Psoas muscle (tissue), 8 donors: ENCODE data around the gene SUCO. TPM values are rescaled to one million over a fixed set of nuclear protein-coding genes. Genes with fewer than 3 reads are reported as not detected.

Experiments used
- ATAC-seq, 4 donors: fragments of 200-7000 bp; cut with Tn5 transposase; one replicate each; pipeline ENCODE4 v1.9.1; 2020; ENCODE audit warnings: moderate library complexity in 3 of 4, mild to moderate bottlenecking in 2 of 4
- DNase-seq, 2 donors: peaks; one replicate each; pipeline ENCODE4 v3.0.0-alpha.2; 2020
- H3K27ac ChIP-seq: fragments of 200-600 bp; one replicate; pipeline ENCODE4 v1.8.0; 2022
- H3K27me3 ChIP-seq, 3 donors: fragments of 200-600 bp in 1 of 3; one replicate each; pipeline versions ENCODE4 v1.6.1 to v1.8.0; 2013 to 2022; ENCODE audit warnings: low read length in 2 of 3, mild to moderate bottlenecking in 2 of 3, moderate library complexity in 1 of 3; ENCODE audit not compliant: insufficient read depth in 3 of 3
- H3K36me3 ChIP-seq, 2 donors: fragments of 200-600 bp in 1 of 2; one replicate each; pipeline versions ENCODE4 v1.6.1 to v1.8.0; 2013 to 2022; ENCODE audit warnings: low read depth in 1 of 2, mild to moderate bottlenecking in 1 of 2, moderate library complexity in 1 of 2; ENCODE audit not compliant: insufficient read depth in 1 of 2
- H3K4me1 ChIP-seq: fragments of 200-600 bp; one replicate; pipeline ENCODE4 v1.8.0; 2022
- H3K4me3 ChIP-seq: fragments of 200-600 bp; one replicate; pipeline ENCODE4 v1.8.0; 2022; ENCODE audit warnings: mild to moderate bottlenecking
- H3K9me3 ChIP-seq: fragments of 200-600 bp; one replicate; pipeline ENCODE4 v1.8.0; 2022
- WGBS, 3 donors: extraction: QIAGEN DNeasy Blood & Tissue Kit; methylation state at CpG; one replicate each; pipeline versions ENCODE4 v1.1.6 to v1.1.7; 2013; 5-methylcytosine and 5-hydroxymethylcytosine counted together
- intact Hi-C, 2 donors: fragments of 100-400 bp; cut with DNase I; formaldehyde crosslinking; loops; one replicate each; pipeline versions ENCODE4 v1.11.0 to v1.14.2; 2022
- polyA plus RNA-seq, 3 donors: library from polyadenylated mRNA; stranded (reverse); fragments of 200-250 nt; gene quantifications; one replicate each; pipeline ENCODE4 v1.2.3, GENCODE V29; 2013
- total RNA-seq, 4 donors: library from RNA; stranded (reverse); fragmentation: NEBNext Ultra II Directional in 2 of 4; extraction: Animal tissue kit (Norgen Biotek cat#: 25700) in 2 of 4; gene quantifications; one replicate each; pipeline versions ENCODE4 v1.2.1 to v1.2.4, GENCODE V29; 2021 to 2023
- TF ChIP-seq, protein P1 (sequence below): fragments of 200-600 bp; IDR thresholded peaks from one replicate; pipeline ENCODE4 v1.8.0; 2022; ENCODE audit warnings: antibody characterized with exemption
- donor health status: healthy with polysubstance abuse.
- donor health status: DM: no; HTN: no; CAD: no; lungs with moderate emphysema.
- donor health status: Bipolar disorder and iron deficiency.
- donor health status: healthy.
- donor health status: DM: yes; HTN: yes; CAD: no.
- donor health status: DM: no; HTN: no; CAD: no.
- donor health status: DM: no; HTN: no; CAD: no.
- donor health status: DM: yes; HTN: yes; CAD: no.

SUCO gene
- total and polyA plus RNA-seq, 7 donors = 2.6 to 8.2 (median 6.2) TPM

DNA sequence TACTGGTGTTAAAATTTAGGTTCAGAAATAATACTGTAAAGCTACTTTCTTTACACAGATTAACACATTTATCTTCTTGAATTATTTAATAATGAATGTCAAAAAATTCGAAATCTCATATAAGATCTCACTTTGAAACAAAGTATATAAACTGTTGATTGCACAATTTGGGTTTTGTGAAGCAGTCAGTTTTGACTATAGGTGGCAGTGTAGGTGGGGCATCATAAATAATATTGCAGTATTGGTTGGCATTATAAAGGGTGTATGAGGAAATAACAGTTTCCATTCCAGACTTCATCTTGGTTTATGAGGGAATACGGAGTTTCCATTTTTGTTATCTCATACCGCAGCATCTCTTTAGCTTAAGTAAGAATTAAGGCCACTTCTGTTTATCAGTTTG, 49.9 kb downstream of the SUCO start:
- Histone ChIP-seq H3K36me3 (peaks cover 0 to 52% of the 10 kb centered on the region in 2 donors), H3K4me1 (no peaks in the 10 kb centered on the region), H3K27ac (no peak overlapping the region), H3K27me3 (no peaks in the 10 kb centered on the region), H3K9me3 (no peaks in the 10 kb centered on the region), H3K4me3 (no peak overlapping the region)
- ATAC-seq = no peak
- intact Hi-C loops = no loop called here
- TF ChIP-seq, protein P1, sequence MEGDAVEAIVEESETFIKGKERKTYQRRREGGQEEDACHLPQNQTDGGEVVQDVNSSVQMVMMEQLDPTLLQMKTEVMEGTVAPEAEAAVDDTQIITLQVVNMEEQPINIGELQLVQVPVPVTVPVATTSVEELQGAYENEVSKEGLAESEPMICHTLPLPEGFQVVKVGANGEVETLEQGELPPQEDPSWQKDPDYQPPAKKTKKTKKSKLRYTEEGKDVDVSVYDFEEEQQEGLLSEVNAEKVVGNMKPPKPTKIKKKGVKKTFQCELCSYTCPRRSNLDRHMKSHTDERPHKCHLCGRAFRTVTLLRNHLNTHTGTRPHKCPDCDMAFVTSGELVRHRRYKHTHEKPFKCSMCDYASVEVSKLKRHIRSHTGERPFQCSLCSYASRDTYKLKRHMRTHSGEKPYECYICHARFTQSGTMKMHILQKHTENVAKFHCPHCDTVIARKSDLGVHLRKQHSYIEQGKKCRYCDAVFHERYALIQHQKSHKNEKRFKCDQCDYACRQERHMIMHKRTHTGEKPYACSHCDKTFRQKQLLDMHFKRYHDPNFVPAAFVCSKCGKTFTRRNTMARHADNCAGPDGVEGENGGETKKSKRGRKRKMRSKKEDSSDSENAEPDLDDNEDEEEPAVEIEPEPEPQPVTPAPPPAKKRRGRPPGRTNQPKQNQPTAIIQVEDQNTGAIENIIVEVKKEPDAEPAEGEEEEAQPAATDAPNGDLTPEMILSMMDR = no peak
- 94 to 97% (median 96%) methylated on average over 3 of the region's 3 CpGs for WGBS, 3 donors
- DNase-seq = no peak

DNA sequence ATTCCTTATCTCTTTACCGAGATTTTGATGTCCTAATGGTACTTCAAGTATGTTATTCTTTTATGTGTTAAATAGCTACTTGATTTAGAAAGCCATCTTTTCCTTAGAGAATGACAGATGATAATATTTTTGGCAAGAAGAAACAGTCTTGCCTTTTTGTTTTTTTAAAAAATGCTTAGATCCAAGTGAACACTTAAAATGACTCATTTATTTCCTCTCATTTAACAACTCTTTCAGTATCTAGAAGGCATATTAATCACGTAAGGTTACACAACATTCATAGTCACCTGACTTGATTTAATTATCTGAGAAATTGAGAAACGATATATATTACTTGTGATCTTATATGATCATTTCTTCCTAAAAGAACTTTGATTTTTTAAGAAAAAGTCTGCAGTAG, 52.4 kb downstream of the SUCO start:
- H3K36me3 ChIP-seq = peaks cover 4 to 58% of the 10 kb centered on the region in 2 donors
- DNase-seq = no peak
- H3K9me3 ChIP-seq = no peaks in the 10 kb centered on the region
- intact Hi-C loops = no loop called here
- TF ChIP-seq, protein P1 = no peak
- no peak overlapping the region for H3K4me3 ChIP-seq
- 74 to 78% (median 75%) methylated on average over 3 of the region's 3 CpGs for WGBS, 3 donors
- no peaks in the 10 kb centered on the region for H3K4me1 ChIP-seq
- no peak for ATAC-seq
- no peak overlapping the region for H3K27ac ChIP-seq
- H3K27me3 ChIP-seq = no peaks in the 10 kb centered on the region

DNA sequence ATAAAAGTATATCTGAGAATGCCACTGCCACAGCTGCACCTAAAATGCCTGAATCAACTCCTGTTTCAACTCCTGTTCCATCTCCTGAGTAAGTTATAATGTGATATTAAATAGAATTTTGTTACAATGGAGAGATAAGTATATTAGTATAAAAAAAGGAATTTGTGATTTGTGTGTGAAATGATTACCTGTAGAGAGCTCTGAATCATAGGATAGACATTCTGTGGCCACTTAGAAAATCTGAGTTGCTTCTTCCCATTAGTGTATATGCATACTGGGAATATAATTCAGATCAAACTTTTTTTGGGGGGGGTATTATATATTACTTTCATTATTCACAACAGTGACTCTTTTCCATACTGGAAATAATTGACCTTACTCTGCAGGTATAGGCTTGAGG, 52.9 kb downstream of the SUCO start:
- TF ChIP-seq, protein P1 = no peak
- intact Hi-C loops = no loop called here
- H3K27me3 ChIP-seq = no peaks in the 10 kb centered on the region
- peaks cover 7 to 59% of the 10 kb centered on the region in 2 donors for H3K36me3 ChIP-seq
- no peaks in the 10 kb centered on the region for H3K9me3 ChIP-seq
- no peaks in the 10 kb centered on the region for H3K4me1 ChIP-seq
- H3K27ac ChIP-seq = no peak overlapping the region
- H3K4me3 ChIP-seq = no peak overlapping the region
- DNase-seq = no peak
- ATAC-seq = no peak

DNA sequence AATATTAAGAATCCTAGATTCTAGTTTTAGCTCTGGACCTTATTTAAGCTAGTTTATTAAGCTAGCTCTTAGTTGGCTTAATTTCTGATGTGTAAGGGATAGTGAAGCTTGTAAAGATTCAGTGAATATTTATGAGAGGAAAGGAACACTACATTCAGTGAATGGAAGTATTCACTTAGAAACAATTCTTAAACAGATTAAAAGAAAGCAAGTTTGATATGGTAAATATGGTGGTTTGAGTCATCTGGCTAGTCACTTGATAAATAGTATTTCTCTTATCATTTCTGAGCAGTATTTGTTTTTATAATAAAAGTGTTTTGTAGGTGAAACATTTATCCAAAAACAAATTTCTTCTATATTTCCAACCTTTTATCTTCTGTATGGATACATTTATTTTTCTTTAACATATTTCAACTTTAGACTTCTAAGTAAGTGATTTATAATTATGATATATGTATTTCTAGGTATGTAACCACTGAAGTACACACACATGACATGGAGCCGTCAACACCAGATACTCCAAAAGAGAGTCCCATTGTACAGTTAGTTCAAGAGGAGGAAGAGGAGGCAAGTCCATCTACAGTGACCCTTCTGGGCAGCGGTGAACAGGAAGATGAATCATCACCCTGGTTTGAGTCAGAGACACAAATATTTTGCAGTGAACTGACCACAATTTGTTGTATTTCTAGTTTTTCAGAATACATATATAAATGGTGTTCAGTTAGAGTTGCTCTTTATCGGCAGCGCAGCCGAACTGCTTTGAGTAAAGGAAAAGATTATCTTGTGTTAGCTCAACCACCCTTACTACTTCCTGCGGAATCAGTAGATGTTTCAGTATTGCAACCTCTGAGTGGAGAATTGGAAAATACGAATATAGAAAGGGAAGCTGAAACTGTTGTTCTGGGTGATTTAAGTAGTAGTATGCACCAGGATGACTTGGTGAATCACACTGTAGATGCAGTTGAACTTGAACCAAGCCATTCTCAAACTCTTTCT, 55.6 kb downstream of the SUCO start:
- Histone ChIP-seq H3K27me3 (no peaks in the 10 kb centered on the region), H3K4me3 (no peak overlapping the region), H3K36me3 (peaks cover 7 to 54% of the 10 kb centered on the region in 2 donors), H3K27ac (no peak overlapping the region), H3K9me3 (no peaks in the 10 kb centered on the region), H3K4me1 (no peaks in the 10 kb centered on the region)
- DNase-seq (no peak), ATAC-seq (no peak)
- 88 to 90% (median 89%) methylated on average over 7 of the region's 7 CpGs for WGBS, 3 donors
- TF ChIP-seq, protein P1 = no peak
- intact Hi-C loops = no loop called here
